ENCODE results near the gene FAAP20.

The FAAP20 gene

GRCh38 chr1:2165646-2166045 is 28.9 kb downstream of the FAAP20 start:
- Histone ChIP-seq H3K9me3 (ENCODE audit: control insufficient read depth, low read length) (peaks cover 5% of the 10 kb centered on the region), H2BK15ac (ENCODE audit: low read depth, poor library complexity, severe bottlenecking) (no peak overlapping the region), H3K4ac (ENCODE audit: low read depth in 1 of 2, low read length in 2 of 2) (no peak overlapping the region), H3K23ac (ENCODE audit: low read length in 2 of 2) (no peak overlapping the region), H3K18ac (ENCODE audit: low read depth in 1 of 2, low read length in 2 of 2) (no peak overlapping the region), H3K9ac (ENCODE audit: low read length) (no peak overlapping the region), H3K14ac (ENCODE audit: low read length in 2 of 2) (no peak overlapping the region), H3K4me1 (ENCODE audit: control insufficient read depth, insufficient read depth, low read depth, low read length) (no peaks in the 10 kb centered on the region), H3K79me1 (replicated peaks; ENCODE audit: low read length, poor library complexity, severe bottlenecking) (peaks cover 3% of the 10 kb centered on the region), H2BK5ac (ENCODE audit: low read depth, low read length, poor library complexity, severe bottlenecking) (no peak overlapping the region), H3K36me3 (ENCODE audit: control insufficient read depth in 1 of 2, insufficient read depth in 2 of 2, low read depth in 1 of 2, low read length in 2 of 2) (peaks cover 0 to 57% of the 10 kb centered on the region in 2 experiments), H3K4me2 (ENCODE audit: low read length, poor library complexity, severe bottlenecking) (no peak overlapping the region), H3K27ac (ENCODE audit: low read length, poor library complexity, severe bottlenecking) (no peak overlapping the region), H2AK5ac (ENCODE audit: low read length, severe bottlenecking) (no peak overlapping the region), H2AFZ (ENCODE audit: low read depth, low read length) (no peak overlapping the region), H2BK120ac (ENCODE audit: low read depth, low read length) (no peak overlapping the region), H4K8ac (ENCODE audit: low read length) (no peak overlapping the region), H3K27me3 (ENCODE audit: control insufficient read depth in 1 of 2, insufficient read depth in 1 of 2, low read length in 2 of 2) (peaks cover 0 to 17% of the 10 kb centered on the region in 2 experiments), H4K91ac (ENCODE audit: low read length) (no peak overlapping the region), H3K4me3 (ENCODE audit: insufficient read depth in 1 of 2, low read depth in 1 of 2, low read length in 2 of 2) (no peak overlapping the region), H2BK12ac (ENCODE audit: low read length in 2 of 2) (no peak overlapping the region)
- WGBS = 80% methylated on average over 19 of the region's 19 CpGs
- DNase-seq = no peak

- Histone ChIP-seq H3K36me3 (ENCODE audit: control insufficient read depth in 1 of 2, insufficient read depth in 2 of 2, low read depth in 1 of 2, low read length in 2 of 2) (peaks cover 0 to 64% of the 10 kb centered on the region in 2 experiments), H3K4me2 (ENCODE audit: low read length, poor library complexity, severe bottlenecking) (no peak overlapping the region), H2AK5ac (ENCODE audit: low read length, severe bottlenecking) (no peak overlapping the region), H3K4ac (ENCODE audit: low read depth in 1 of 2, low read length in 2 of 2) (no peak overlapping the region), H2BK120ac (ENCODE audit: low read depth, low read length) (no peak overlapping the region), H4K91ac (ENCODE audit: low read length) (no peak overlapping the region), H2BK12ac (ENCODE audit: low read length in 2 of 2) (no peak overlapping the region), H3K14ac (ENCODE audit: low read length in 2 of 2) (no peak overlapping the region), H3K23ac (ENCODE audit: low read length in 2 of 2) (no peak overlapping the region), H3K18ac (ENCODE audit: low read depth in 1 of 2, low read length in 2 of 2) (no peak overlapping the region), H3K4me1 (ENCODE audit: control insufficient read depth, insufficient read depth, low read depth, low read length) (no peaks in the 10 kb centered on the region), H3K9me3 (ENCODE audit: control insufficient read depth, low read length) (peaks cover 5% of the 10 kb centered on the region), H3K9ac (ENCODE audit: low read length) (no peak overlapping the region), H3K4me3 (ENCODE audit: insufficient read depth in 1 of 2, low read depth in 1 of 2, low read length in 2 of 2) (no peak overlapping the region), H3K27me3 (ENCODE audit: control insufficient read depth in 1 of 2, insufficient read depth in 1 of 2, low read length in 2 of 2) (peaks cover 0 to 25% of the 10 kb centered on the region in 2 experiments), H2BK5ac (ENCODE audit: low read depth, low read length, poor library complexity, severe bottlenecking) (no peak overlapping the region), H3K27ac (ENCODE audit: low read length, poor library complexity, severe bottlenecking) (no peak overlapping the region), H4K8ac (ENCODE audit: low read length) (no peak overlapping the region), H2AFZ (ENCODE audit: low read depth, low read length) (no peak overlapping the region), H3K79me1 (replicated peaks; ENCODE audit: low read length, poor library complexity, severe bottlenecking) (peaks cover 11% of the 10 kb centered on the region), H2BK15ac (ENCODE audit: low read depth, poor library complexity, severe bottlenecking) (no peak overlapping the region)
- 82% methylated on average over 7 of the region's 7 CpGs for WGBS
- DNase-seq = no peak
Observed at GRCh38 chr1:2163205-2163604, 31.4 kb downstream of the FAAP20 start.

DNA sequence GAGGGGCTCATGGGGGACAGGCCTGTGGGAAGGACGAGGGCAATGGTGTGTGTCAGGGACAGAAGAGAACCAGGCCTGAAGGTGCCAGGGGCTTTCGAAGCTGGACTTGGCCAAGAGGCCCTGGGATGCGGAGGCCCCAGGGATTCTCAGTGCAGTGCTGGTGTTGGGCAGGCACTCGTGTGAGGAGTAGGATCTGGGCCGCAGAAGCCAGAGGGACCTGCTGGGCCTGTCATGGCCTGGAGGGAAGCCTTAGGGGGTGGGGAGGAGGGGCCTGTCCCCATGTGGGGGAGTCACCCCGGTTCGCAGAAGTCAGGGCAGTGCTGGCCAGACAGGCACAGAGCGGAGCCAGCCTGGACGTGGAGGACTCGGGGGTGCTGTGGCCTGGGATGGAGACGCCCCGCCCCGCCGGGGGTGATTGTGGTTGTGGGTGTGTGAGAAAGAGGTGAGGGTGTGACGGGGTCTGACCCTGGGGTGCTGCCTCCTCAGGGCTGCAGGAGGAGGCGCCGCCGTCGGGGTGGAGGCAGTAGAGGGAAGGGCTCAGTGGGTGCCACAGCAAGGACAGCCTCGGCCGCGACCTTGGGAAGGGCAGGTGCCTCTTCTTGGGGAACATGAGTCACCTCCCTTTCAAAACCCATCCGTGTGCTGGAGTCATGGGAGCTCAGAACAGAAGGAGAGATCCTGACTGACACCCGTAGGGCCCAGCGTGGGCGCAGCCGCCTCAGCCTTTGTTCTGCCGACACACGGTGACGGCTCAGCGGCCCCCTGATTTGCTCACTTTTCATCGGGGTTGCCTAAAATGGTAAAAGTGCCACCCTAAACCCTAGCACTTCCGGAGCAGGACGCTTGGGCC is 33.9 kb downstream of the FAAP20 start:
- no peak overlapping the region for H2BK15ac ChIP-seq (ENCODE audit: low read depth, poor library complexity, severe bottlenecking)

DNA sequence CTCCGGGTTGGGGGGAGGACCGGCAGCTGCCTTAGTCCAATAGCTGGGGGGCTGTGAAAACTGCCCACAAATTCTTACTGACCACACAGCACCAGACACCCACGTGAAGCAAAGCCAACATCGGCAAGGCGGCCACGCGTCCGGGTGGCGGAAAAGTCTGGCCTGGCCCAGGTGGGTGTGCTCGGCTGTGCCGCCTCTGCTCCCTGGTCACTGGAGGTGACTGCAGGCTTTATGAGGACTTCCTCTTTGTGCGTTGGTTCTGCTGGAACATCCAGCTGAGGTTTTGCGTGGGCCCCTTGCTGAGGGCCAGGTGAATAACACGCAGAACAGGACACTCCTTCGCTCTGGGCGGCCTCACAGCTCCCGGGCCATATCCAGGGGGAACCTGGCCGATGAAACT is 35.4 kb downstream of the FAAP20 start:
- H3K4ac ChIP-seq (ENCODE audit: low read depth in 1 of 2, low read length in 2 of 2) = no peak overlapping the region
- H3K79me1 ChIP-seq (replicated peaks; ENCODE audit: low read length, poor library complexity, severe bottlenecking) = peaks cover 17% of the 10 kb centered on the region
- peaks cover 0 to 29% of the 10 kb centered on the region in 2 experiments for H3K27me3 ChIP-seq (ENCODE audit: control insufficient read depth in 1 of 2, insufficient read depth in 1 of 2, low read length in 2 of 2)
- H3K4me2 ChIP-seq (ENCODE audit: low read length, poor library complexity, severe bottlenecking) = no peak overlapping the region
- H2AFZ ChIP-seq (ENCODE audit: low read depth, low read length) = no peak overlapping the region
- H3K36me3 ChIP-seq (ENCODE audit: control insufficient read depth in 1 of 2, insufficient read depth in 2 of 2, low read depth in 1 of 2, low read length in 2 of 2) = peaks cover 0 to 73% of the 10 kb centered on the region in 2 experiments
- no peak overlapping the region for H3K23ac ChIP-seq (ENCODE audit: low read length in 2 of 2)
- no peak overlapping the region for H3K14ac ChIP-seq (ENCODE audit: low read length in 2 of 2)
- H3K18ac ChIP-seq (ENCODE audit: low read depth in 1 of 2, low read length in 2 of 2) = no peak overlapping the region
- no peak overlapping the region for H2BK120ac ChIP-seq (ENCODE audit: low read depth, low read length)
- no peak overlapping the region for H2BK5ac ChIP-seq (ENCODE audit: low read depth, low read length, poor library complexity, severe bottlenecking)
- H4K91ac ChIP-seq (ENCODE audit: low read length) = no peak overlapping the region
- WGBS = 95% methylated on average over 18 of the region's 18 CpGs
- H3K9ac ChIP-seq (ENCODE audit: low read length) = no peak overlapping the region
- no peaks in the 10 kb centered on the region for H3K4me1 ChIP-seq (ENCODE audit: control insufficient read depth, insufficient read depth, low read depth, low read length)
- no peak overlapping the region for H2BK15ac ChIP-seq (ENCODE audit: low read depth, poor library complexity, severe bottlenecking)
- H2BK12ac ChIP-seq (ENCODE audit: low read length in 2 of 2) = no peak overlapping the region
- no peak for DNase-seq
- H3K4me3 ChIP-seq (ENCODE audit: insufficient read depth in 1 of 2, low read depth in 1 of 2, low read length in 2 of 2) = no peak overlapping the region
- peaks cover 5% of the 10 kb centered on the region for H3K9me3 ChIP-seq (ENCODE audit: control insufficient read depth, low read length)
- H3K27ac ChIP-seq (ENCODE audit: low read length, poor library complexity, severe bottlenecking) = no peak overlapping the region
- H4K8ac ChIP-seq (ENCODE audit: low read length) = no peak overlapping the region
- no peak overlapping the region for H2AK5ac ChIP-seq (ENCODE audit: low read length, severe bottlenecking)

More for the DNA sequence above, 33.9 kb downstream of the FAAP20 start:
- Histone ChIP-seq H2BK120ac (ENCODE audit: low read depth, low read length) (no peak overlapping the region), H2AFZ (ENCODE audit: low read depth, low read length) (no peak overlapping the region), H3K4me3 (ENCODE audit: insufficient read depth in 1 of 2, low read depth in 1 of 2, low read length in 2 of 2) (no peak overlapping the region), H4K91ac (ENCODE audit: low read length) (no peak overlapping the region), H3K27ac (ENCODE audit: low read length, poor library complexity, severe bottlenecking) (no peak overlapping the region), H3K36me3 (ENCODE audit: control insufficient read depth in 1 of 2, insufficient read depth in 2 of 2, low read depth in 1 of 2, low read length in 2 of 2) (peaks cover 0 to 73% of the 10 kb centered on the region in 2 experiments), H3K79me1 (replicated peaks; ENCODE audit: low read length, poor library complexity, severe bottlenecking) (peaks cover 13% of the 10 kb centered on the region), H3K4me2 (ENCODE audit: low read length, poor library complexity, severe bottlenecking) (no peak overlapping the region), H2AK5ac (ENCODE audit: low read length, severe bottlenecking) (no peak overlapping the region), H3K27me3 (ENCODE audit: control insufficient read depth in 1 of 2, insufficient read depth in 1 of 2, low read length in 2 of 2) (peaks cover 0 to 29% of the 10 kb centered on the region in 2 experiments), H3K23ac (ENCODE audit: low read length in 2 of 2) (no peak overlapping the region), H3K4ac (ENCODE audit: low read depth in 1 of 2, low read length in 2 of 2) (no peak overlapping the region), H3K18ac (ENCODE audit: low read depth in 1 of 2, low read length in 2 of 2) (no peak overlapping the region), H4K8ac (ENCODE audit: low read length) (no peak overlapping the region), H2BK5ac (ENCODE audit: low read depth, low read length, poor library complexity, severe bottlenecking) (no peak overlapping the region), H3K9me3 (ENCODE audit: control insufficient read depth, low read length) (peaks cover 5% of the 10 kb centered on the region), H3K4me1 (ENCODE audit: control insufficient read depth, insufficient read depth, low read depth, low read length) (no peaks in the 10 kb centered on the region), H3K14ac (ENCODE audit: low read length in 2 of 2) (no peak overlapping the region), H2BK12ac (ENCODE audit: low read length in 2 of 2) (no peak overlapping the region), H3K9ac (ENCODE audit: low read length) (no peak overlapping the region)
- 92% methylated on average over 34 of the region's 34 CpGs for WGBS
- no peak for DNase-seq

Data from mesenchymal stem cell (in vitro differentiated cells and primary cell).